ENCODE data around the gene GPR78.

Gene GPR78

DNA sequence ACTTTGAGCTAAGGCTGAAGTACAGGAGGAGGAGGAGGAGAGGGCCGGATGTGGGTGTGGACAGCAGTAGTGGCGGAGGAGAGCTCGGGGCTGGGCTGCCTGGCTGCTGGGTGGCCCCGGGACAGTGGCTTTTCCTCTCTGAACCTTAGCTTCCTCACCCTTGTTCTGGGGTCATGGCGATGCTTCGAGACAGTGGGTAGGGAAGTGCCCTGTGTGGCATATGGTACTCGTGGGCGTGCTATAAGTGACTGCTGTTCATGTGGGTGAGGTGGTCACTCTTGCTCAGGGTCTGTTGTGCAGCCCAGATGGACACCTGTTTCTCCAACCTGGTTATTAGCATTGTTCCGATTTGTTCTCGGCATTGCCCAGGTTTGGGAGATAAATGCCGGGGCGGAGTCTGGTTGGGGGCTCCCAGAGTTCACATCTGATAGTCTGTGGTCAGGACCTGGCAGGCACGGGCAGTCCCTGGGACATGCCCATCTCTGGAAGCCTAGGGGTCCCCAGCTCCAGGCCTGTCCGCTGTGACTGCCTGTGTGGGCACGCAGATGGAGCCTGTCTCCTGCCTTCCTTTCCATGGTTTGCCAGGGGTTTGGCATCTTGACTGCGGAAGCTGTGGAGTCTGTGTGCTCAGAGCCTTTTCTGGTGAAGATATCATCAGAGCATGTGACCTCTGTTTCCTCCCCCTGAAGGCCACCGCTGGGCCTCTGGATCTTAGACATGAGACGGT lies 7.4 kb downstream of the GPR78 start:
- no peak for DNase-seq

DNA sequence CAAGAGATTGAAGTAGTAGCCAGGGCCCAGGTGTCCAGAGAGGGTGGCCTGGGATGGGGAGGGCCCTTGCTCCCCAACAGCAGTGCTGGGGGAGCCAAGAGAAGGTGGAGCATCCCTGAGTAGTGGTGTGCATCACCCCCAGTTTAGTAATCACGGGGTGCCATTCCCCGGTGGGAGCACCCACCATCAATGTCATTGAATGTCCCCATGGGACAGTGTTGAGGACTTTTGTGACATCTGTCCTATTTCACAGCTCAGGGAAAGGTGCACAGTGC lies 7.9 kb downstream of the GPR78 start:
- no peak for DNase-seq

DNA sequence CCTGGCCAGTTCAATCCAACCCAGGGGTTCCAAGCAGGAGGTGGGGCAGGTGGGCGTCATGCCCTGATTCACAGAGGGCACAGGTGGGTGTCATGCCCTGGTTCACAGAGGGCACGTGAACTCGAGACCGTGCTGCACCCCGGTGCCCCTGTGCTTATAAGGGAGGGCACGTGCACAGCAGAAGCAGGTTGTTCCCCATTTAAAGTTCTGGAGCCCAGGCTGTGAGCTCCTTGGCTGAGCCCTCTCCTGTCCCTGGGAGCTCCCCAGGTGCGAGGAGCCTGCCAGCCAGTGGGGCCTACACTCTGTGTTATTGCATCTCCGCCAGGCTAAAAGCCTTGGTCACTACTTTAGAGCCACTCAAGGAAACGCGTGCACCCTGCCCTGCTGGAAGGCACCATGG lies 9.1 kb downstream of the GPR78 start:
- DNase-seq, result no peak

DNA sequence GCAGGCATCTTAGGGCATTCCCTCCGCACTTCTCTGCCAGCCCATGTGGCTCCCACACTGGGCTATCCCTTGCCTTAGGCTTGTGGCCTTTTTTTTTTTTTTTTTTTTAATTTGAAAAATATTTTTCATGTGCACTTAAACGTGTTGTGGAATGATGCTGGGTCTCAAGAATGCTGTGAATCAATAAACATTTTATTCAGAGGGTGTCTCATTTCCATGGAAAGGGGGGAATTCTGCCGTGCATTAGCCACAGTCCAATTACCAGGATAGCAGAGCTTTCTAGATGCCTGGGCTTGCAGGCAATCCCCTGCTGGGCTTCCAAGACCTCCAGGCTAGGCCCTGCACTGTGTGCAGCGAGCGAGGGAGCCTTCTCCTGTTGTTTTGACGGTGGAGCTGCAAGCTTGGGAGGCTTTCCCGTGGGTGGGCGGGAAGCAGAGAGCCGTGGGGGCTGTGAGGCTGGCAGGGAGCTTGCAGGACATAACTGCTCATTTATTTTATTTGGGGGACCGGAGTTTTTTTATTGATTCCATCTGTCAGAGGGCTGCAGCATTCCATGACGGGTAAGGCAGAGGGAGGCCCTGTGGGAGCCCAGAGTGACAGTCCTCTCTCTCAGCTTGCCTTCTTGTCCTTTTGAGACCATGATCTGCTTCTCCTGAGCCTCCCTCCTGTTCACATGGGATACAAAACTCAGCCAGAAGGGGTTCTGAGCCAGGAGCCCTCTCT lies 9.8 kb downstream of the GPR78 start:
- no peak for DNase-seq

DNA sequence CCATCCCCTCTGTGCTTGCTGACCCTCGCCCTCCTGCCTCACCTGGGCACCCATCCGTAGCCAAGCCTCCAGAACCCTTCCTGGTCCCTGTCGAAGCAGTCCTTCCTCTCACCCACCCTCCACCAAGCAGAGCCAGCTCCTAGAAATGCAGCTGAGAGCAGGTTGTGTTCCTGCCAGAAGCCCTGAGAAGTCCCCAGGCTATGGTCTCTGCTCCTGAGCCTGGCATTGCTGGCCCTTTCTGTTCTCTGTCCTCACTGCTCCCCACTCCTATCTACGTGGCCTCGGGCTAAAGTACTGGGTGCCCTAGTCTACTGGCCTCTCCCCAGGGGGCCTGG lies 10.3 kb downstream of the GPR78 start:
- no peak for DNase-seq

DNA sequence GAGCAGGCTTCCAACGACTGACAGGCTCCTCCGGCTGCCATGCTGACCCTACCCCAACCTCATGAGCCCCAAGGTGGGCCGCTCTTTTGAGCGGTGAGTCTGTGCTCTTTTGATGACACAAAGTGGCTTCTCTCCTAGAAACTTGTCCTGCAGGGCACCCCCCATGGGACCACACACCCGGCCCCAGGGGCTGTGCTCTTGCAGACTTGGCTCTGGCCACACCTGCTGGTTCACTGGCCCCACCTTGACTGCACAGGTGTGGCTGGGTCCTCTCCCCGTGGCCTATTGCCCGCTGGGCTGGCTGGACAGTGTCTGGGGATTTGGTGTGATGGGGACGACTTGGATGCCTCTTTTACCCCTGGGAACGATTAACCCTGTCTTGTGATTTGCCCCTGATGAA lies 10.9 kb downstream of the GPR78 start:
- DNase-seq, result no peak

DNA sequence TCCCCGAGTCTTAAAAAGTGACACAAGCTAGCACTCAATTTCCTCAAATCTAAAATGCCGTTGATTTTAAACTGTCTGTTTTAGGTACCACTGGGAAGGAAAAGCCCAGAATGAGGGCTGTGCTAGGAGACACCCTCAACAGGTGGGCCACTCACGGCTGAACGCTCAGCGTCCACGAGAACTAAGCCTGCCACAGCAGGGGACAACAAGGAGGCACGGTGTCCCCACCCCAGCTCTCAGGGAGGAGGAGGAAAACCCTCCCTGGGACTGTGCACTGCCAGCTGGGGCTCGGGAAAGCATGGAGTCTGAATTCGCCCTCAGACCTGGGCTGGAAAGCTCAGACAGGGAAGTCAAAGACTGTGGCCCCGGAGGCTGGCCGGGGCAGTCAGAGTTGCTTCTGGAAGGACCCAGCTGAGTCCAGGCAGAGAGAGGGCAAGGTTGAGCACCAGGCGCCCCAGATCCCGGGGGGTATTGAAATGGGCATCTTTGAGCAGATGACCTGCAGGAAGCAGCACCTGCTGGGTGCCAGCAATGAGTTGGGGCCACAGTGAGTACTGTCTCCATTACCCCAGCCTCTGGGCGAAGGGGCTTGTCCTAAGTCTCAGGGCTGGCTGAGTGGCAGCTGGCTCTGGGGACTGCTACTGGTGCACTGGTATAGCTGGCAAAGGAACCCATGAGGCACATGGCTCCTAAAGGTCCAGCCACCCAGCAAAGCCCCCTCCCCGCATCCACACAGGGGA lies 11.6 kb downstream of the GPR78 start:
- no peak for DNase-seq

DNA sequence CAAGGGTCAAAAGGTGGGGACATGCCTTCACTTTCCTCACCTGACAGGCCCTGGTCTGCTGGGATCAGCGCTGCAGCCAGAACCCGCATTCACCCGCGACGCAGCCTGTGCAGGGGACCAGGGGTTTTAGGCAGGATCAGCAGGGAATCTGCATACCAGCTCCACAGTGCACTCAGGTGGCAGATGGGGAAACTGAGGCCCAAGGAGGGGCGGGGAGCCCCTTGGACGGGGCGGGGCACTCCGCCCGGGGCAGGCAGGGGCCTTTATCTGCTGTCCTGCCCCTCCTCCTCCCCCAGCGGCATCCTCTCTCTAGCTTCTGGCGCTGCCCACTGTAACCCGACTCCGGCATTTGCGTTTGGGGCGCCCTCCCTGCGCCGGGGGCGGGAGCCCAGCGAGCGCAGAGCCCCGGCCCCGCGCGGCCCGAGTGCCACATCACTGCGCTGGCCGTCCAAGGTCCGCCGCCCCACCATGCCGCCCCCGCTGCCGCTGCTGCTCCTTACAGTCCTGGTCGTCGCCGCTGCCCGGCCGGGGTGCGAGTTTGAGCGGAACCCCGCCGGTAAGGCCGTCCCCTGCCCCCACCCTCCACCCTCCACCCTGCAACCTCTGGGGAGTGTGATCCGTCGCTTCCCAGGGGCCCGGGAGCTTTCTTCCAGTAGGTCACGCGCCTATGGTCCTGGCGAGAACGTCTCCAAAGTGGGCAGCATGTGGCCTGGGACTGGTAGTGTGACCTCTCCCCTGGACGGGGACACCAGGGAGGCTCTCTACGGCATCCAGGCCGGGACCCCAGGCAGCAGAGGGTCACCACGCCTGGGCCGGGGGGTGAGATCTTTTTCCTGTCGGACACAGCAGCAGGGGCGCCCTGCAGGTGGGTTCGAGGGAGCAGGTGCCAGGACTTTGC lies 12.4 kb downstream of the GPR78 start, which contains the start of gene CPZ:
Gene CPZ (plus strand): TSS at position 400 of the 898 bp plus-strand sequence. CDS start 69 bp downstream, at position 469.
- DNase-seq, result no peak

DNA sequence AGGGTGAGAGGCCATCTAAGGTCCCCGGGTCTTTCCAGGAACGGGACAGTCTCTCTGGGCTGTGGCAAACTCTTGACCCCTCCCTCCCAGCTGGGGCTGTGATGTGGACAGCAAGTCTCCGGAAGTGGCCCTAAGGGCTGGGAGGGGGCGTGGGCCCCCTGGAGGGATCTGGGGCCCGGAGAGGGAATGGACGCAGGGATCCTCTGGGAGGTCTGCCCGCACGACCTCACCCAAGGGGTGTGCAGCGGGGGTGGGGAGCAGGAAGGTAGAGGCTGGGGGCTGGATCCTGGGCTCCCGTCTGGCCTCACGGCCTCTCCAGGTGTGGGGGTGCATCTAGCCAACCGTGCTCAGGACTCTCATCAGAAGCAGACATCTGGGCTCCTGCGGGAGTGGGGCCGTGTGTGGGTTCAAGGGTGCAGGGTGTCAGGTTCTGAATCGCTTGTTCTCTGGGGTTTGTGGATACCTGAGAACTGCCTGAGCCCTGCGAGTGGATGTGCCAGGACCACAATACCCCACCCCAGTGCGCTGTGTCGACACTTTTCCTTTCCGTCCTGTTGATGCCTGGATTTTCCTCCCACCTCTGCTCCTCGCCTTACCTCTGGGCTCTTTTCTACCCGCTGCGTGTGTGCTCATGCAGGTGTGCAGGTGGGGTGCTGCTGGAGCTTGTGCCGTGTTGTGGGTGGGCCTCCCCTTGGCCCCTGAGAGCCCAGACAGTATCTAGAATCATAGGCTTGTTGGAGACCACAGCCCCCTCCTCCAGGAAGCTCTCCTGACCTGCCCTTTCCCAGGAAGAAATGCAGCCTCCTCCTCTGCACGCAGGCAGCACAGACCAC lies 13.3 kb downstream of the GPR78 start:
- no peak for DNase-seq

DNA sequence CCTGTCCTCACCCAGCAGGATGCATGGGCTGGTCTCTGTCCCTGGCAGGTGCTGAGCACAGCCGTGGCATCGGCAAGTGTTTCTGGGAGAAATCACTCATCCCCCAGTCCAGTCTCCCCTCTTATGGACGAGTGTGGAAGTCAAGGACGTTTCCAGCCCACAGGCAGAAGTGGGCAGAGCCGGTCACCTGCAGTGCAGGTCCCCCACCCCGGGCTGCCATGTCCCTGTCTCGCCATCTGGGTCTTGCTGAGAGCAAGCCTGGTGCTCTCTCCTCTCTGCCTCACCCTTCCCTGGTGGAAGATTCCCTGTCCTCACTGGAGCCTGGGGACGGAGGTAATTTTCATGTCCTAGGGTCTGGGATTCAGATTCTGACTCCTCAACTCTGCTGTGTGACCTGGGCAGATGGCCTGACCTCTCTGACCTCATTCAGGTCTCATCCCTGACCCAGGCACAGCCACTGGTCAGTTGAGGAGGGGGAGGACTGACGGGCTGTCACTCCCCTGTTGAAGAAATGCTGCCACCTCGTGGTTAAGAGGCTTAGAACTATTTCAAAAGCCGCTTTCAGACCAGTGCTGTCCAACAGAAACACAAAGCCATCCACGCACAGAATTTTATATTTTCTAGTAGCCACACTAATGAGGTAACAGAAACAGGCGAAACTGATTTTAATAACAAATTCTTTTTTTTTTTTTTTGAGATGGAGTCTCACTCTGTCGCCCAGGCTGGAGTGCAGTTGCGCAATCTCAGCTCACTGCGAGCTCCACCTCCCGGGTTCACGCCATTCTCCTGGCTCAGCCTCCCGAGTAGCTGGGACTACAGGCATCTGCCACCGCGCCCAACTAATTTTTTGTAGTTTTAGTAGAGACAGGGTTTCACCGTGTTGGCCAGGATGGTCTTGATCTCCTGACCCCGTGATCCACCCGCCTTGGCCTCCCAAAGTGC lies 14.2 kb downstream of the GPR78 start:
- DNase-seq, result no peak

DNA sequence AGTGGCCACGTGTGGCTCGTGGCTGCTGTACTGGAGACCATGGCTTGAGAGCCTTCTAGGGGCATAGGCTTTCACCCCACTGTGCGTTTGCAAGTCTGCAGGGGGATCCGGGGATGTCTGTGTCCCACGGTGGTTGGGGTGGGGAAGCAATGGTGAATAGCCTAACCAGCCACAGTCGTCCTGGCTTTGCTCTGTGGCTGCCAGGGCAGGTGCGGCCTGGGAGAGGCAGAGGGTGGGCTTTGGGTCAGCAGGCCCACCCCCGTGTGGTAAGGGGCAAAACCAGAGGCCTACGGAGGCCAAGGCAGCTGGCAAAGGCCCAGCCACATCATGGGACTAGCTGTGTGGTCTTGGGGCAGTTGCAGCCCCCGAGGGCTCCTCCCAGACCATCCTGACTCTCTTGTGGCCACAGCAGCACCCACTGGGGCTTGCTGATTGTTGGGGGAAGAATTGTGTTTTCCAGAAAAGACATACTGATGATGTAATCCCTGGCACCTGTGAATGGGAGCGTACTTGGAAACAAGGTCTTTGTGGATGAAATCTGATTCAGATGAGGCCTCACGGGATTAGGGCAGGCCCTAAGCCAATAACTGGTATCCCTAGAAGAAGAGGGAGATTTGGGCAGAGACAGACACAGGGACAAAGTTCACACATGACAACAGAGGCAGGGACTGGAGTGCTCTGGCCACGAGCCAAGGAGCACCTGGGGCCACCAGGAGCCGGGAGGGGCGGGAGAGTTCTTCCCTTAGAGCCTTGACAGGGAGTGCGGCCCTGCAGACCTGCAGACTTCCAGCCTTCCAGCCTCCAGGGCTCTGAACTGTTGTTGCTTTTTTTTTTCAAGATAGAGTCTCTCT lies 15.3 kb downstream of the GPR78 start:
- no peak for DNase-seq

DNA sequence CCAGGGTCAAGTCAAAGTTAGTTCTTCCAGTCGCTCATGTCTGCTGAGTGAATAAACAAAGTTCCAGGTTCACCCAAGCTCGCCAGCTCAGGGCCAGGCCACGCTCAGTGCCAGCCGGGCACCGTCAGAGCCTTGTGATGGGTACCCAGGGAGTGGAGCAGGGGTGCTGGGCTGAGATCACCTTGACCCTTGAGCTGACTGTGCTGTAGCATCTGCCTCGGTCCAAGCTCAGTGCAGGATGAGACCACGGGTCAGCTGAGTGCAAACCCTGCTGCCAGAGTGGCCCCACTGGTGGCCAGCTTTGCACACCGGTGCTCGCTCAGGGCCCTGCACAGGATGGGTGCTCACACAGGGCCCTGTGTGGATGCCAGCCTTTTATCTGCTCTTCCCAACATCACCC lies 16.7 kb downstream of the GPR78 start:
- DNase-seq, result no peak

DNA sequence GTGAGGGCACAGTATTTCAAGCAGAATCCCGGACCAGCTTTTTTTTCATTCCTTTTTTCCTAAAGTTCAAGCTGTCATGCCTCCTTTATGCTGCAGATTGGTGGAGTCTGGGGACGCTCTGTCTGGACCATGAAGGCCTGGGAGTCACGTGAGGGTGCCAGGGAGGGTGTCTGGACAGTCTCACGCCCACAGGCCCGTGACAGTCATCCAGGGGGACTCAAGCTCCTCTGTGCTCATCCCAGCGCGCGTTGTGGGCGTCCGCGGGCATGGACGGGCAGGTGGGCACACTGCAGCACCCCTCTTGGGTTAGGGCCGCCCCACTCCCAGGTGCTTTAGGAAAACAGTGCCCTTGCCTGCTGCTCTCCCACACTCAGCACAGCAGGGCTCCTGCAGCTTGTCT lies 17.1 kb downstream of the GPR78 start:
- DNase-seq, result no peak

DNA sequence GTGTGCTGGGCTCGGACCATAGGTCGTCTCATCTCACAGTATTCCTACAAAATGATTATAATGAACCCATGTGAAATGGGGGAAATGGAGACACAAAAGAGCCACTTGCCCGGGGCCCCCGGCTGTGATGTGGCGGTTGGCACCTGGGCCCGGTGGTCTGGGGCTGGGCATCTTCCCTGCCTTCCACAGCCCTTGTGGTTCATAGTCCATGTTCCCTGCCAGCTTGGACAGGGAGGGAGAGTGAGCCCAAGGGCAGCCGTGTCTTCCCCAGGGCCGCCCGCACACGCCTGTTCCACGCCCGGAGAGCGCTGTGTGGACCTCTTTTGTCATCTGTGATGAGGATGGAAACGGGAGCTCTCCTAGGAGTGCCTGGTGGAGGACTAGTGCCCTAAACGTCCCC lies 17.6 kb downstream of the GPR78 start:
- DNase-seq, result no peak

DNA sequence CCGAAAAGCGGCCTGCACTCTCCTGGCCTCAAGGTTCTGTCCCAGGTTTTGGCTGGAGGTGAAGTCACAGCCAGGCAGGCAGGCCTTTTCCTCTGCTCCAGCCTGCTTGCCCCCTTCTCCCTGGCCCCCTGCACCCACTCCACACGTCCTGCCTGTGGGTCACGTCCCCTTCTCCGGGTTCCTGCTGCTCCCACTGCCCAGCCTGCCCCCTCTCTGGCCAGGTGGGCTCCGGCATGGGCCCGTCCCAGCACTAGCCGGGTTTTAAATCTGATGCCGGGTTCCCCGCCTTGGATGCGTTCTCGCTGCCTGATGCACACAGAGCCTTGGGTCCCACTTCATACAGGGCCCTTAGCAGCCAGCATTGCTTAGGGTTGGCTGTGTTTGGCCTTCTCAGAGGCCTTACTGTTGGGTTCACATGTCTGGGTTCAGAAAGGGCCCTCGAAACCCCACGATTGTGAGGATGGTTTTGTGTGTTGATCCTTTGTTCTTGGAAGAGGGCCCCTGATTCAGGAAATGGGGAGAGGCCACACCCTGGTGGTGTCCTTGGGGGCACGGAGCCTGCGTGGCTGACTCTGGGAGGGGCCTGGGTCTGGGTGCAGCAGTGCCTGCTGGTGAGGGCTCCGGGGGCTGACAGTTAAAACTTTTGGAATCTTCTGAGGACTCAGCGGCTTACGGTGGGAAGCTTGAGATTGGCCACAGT lies 18.3 kb downstream of the GPR78 start:
- DNase-seq, result no peak

DNA sequence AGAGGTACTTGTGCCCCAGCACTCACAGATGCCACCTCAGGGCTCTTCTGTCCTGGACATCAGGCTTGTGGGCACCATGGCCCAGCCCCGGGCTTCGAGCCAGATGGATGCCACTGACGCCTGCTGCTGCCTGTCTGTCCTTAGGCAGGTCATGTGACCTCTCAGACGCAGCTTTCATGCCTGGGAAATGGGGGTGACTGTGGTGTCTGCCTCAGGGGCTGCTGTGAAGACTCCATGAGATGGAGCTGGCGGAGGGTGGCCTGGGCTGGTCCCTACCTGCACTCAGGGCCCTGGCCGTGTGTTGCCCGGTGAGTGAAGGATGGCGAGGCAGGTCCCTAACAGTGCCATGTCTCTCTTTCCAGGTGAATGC lies 18.9 kb downstream of the GPR78 start:
- no peak for DNase-seq

DNA sequence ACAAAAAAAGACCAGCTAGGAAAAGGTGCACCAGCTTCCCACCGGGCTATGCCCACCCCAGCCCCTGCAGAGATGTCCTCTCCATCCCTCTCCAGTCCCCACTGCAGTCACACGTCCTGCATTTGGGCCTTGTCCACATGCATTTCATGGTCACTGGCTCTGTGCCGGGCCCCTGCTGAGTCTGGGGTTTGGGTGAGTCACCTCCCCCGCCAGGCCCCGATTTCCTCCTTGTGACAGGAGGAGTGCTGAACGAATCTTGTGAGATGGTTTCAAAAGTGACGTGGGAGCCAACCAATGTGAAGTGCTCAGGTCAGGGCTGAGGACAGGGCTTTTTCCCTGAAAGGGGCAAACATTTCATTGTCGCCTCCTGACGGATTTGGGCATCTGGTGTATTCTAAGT lies 19.5 kb downstream of the GPR78 start:
- DNase-seq, result no peak

DNA sequence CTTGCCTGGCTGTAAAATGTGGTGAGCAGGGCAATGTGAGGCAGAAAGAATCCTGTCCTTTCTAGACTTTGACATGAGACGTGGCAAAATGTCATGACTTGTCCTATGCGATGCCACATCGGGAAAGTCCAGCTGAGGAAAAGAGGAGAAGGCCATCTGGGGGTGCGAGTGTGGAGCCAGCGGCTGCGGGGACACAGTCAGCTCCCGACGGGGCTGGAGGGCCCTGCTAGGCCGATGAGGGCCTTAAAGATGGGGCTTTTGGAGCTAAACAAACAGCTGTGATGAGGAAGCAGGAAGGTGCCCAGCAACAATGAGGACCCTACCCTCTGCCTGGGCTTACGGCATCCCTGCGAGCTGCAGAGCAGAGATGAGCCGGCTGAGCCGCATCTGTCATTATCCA lies 20.1 kb downstream of the GPR78 start:
- no peak for DNase-seq

DNA sequence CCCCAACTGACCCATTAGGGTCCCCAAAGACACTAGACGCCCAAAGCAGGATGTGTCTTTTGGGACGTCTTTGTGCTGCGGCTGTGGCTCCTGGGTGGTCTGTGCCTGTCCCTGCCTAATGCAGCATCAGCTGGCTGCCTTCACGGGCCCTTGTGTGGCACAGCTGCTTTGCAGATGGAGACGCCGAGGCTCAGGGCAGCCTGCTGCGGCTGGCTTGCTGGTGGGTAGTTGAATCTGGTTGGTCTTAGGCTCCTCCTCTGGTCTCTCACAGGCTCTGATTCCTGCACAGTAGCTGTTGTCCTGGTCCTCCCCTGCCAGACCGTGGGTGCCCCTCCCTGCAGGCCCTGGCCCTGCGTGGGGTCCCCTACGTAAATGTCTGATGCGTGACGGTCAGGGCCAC lies 20.5 kb downstream of the GPR78 start:
- no peak for DNase-seq

DNA sequence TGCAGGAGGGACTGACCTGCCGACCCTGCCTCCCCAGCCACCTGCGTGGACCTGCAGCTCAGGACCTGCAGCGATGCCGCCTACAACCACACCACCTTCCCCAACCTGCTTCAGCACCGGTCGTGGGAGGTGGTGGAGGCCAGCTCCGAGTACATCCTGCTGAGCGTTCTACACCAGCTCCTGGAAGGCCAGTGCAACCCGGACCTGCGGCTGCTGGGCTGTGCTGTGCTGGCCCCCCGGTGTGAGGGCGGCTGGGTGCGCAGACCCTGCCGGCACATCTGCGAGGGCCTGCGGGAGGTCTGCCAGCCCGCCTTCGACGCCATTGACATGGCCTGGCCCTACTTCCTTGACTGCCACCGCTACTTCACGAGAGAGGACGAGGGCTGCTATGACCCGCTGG lies 20.9 kb downstream of the GPR78 start:
- DNase-seq, result no peak

Data from activated effector memory CD4-positive, alpha-beta T cell treated with Interleukin-2 at 50 U/mL for 16 hours (primary cell).